ENCODE measurements around the gene GJA4. TPM values are rescaled to one million over a fixed set of nuclear protein-coding genes. Genes with fewer than 3 reads are reported as not detected.

The GJA4 gene
- polyA plus RNA-seq, 1 of the 3 experiments (the other 2 are of a cell fraction): not detected

DNA sequence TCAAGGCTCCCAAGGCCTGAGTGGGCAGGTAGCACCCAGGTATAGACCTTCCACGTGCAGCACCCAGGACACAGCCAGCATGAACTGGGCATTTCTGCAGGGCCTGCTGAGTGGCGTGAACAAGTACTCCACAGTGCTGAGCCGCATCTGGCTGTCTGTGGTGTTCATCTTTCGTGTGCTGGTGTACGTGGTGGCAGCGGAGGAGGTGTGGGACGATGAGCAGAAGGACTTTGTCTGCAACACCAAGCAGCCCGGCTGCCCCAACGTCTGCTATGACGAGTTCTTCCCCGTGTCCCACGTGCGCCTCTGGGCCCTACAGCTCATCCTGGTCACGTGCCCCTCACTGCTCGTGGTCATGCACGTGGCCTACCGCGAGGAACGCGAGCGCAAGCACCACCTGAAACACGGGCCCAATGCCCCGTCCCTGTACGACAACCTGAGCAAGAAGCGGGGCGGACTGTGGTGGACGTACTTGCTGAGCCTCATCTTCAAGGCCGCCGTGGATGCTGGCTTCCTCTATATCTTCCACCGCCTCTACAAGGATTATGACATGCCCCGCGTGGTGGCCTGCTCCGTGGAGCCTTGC, 31.5 kb upstream of the GJA4 start:
- POLR2A ChIA-PET: no interaction called here
- Histone ChIP-seq H3K4me2 (no peak overlapping the region), H3K27me3 (ENCODE audit: insufficient read depth) (no peaks in the 10 kb centered on the region), H3K4me1 (ENCODE audit: control insufficient read depth in 1 of 2, insufficient read depth in 2 of 2, low read depth in 1 of 2, low read length in 1 of 2) (no peaks in the 10 kb centered on the region), H3K4me3 (ENCODE audit: low read depth in 2 of 2, low read length in 1 of 2) (no peak overlapping the region), H3K9ac (no peak overlapping the region), H2AFZ (ENCODE audit: low read depth) (no peak overlapping the region), H3K79me2 (ENCODE audit: insufficient read depth) (no peaks in the 10 kb centered on the region), H4K20me1 (ENCODE audit: insufficient read depth) (no peaks in the 10 kb centered on the region), H3K36me3 (replicated peaks in 1 of 2; ENCODE audit: control insufficient read depth in 1 of 2, insufficient read depth in 2 of 2, low read length in 1 of 2) (no peaks in the 10 kb centered on the region), H3K9me3 (no peaks in the 10 kb centered on the region), H3K27ac (ENCODE audit: low read depth in 2 of 2, low read length in 1 of 2) (no peak overlapping the region), H3F3A (replicated peaks; ENCODE audit: insufficient read depth) (no peaks in the 10 kb centered on the region), H3K9me2 (no peaks in the 10 kb centered on the region)
- no peak for DNase-seq
- CTCF ChIA-PET: no interaction called here
- WGBS (ENCODE audit: low lambda C conversion rate): 75% methylated on average over 21 of the region's 33 CpGs
- TF ChIP-seq PBX3 (IDR thresholded peaks at IDR 0.05) (no peak), TCF12 (IDR thresholded peaks at IDR 0.05) (no peak), TEAD4 (IDR thresholded peaks at IDR 0.05; ENCODE audit: borderline replicate concordance, insufficient read depth) (no peak), GATA2 (CRISPR knock-in tag; IDR thresholded peaks at IDR 0.05) (no peak), TAF1 (IDR thresholded peaks at IDR 0.05; ENCODE audit: borderline replicate concordance, low read depth, low read length) (no peak), POLR2AphosphoS5 (IDR thresholded peaks at IDR 0.05; ENCODE audit: low read depth, low read length) (no peak)

- CTCF ChIA-PET: no interaction called here
- H3K9ac ChIP-seq: no peak overlapping the region
- H3K36me3 ChIP-seq (replicated peaks in 1 of 2; ENCODE audit: control insufficient read depth in 1 of 2, insufficient read depth in 2 of 2, low read length in 1 of 2): no peaks in the 10 kb centered on the region
- H3K27me3 ChIP-seq (ENCODE audit: insufficient read depth): no peaks in the 10 kb centered on the region
- no peak overlapping the region for H2AFZ ChIP-seq (ENCODE audit: low read depth)
- no peak overlapping the region for H3K4me2 ChIP-seq
- WGBS (ENCODE audit: low lambda C conversion rate): 39% methylated on average over 6 of the region's 13 CpGs
- H3K9me3 ChIP-seq: no peaks in the 10 kb centered on the region
- H3K27ac ChIP-seq (ENCODE audit: low read depth in 2 of 2, low read length in 1 of 2): no peak overlapping the region
- POLR2A ChIA-PET: no interaction called here
- no peaks in the 10 kb centered on the region for H3F3A ChIP-seq (replicated peaks; ENCODE audit: insufficient read depth)
- no peaks in the 10 kb centered on the region for H3K9me2 ChIP-seq
- H3K4me3 ChIP-seq (ENCODE audit: low read depth in 2 of 2, low read length in 1 of 2): no peak overlapping the region
- no peaks in the 10 kb centered on the region for H3K4me1 ChIP-seq (ENCODE audit: control insufficient read depth in 1 of 2, insufficient read depth in 2 of 2, low read depth in 1 of 2, low read length in 1 of 2)
- no peak for TF ChIP-seq YY1 (IDR thresholded peaks at IDR 0.05; ENCODE audit: low read depth)
- no peak for TF ChIP-seq RCOR1 (IDR thresholded peaks at IDR 0.05; ENCODE audit: low read length)
- no peak for TF ChIP-seq RAD21 (IDR thresholded peaks at IDR 0.05; ENCODE audit: low read length)
- TF ChIP-seq, protein P1, sequence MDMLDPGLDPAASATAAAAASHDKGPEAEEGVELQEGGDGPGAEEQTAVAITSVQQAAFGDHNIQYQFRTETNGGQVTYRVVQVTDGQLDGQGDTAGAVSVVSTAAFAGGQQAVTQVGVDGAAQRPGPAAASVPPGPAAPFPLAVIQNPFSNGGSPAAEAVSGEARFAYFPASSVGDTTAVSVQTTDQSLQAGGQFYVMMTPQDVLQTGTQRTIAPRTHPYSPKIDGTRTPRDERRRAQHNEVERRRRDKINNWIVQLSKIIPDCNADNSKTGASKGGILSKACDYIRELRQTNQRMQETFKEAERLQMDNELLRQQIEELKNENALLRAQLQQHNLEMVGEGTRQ (IDR thresholded peaks at IDR 0.05; ENCODE audit: borderline replicate concordance, low read depth, low read length): no peak
- TF ChIP-seq JUND (IDR thresholded peaks at IDR 0.05): no peak
- TF ChIP-seq MEF2A (IDR thresholded peaks at IDR 0.05; ENCODE audit: borderline replicate concordance, low read depth): no peak
- no peak for TF ChIP-seq RFX5 (IDR thresholded peaks at IDR 0.05; ENCODE audit: low read length)
- TF ChIP-seq, protein P2, sequence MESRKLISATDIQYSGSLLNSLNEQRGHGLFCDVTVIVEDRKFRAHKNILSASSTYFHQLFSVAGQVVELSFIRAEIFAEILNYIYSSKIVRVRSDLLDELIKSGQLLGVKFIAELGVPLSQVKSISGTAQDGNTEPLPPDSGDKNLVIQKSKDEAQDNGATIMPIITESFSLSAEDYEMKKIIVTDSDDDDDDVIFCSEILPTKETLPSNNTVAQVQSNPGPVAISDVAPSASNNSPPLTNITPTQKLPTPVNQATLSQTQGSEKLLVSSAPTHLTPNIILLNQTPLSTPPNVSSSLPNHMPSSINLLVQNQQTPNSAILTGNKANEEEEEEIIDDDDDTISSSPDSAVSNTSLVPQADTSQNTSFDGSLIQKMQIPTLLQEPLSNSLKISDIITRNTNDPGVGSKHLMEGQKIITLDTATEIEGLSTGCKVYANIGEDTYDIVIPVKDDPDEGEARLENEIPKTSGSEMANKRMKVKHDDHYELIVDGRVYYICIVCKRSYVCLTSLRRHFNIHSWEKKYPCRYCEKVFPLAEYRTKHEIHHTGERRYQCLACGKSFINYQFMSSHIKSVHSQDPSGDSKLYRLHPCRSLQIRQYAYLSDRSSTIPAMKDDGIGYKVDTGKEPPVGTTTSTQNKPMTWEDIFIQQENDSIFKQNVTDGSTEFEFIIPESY (IDR thresholded peaks at IDR 0.05; ENCODE audit: borderline replicate concordance, low read depth): no peak
- TF ChIP-seq GABPA (IDR thresholded peaks at IDR 0.05; ENCODE audit: low read depth): no peak
- no peak for TF ChIP-seq ELF1 (IDR thresholded peaks at IDR 0.05)
- no peak for TF ChIP-seq EP300 (IDR thresholded peaks at IDR 0.05; ENCODE audit: borderline replicate concordance in 1 of 2, low read depth in 1 of 2, low read length in 1 of 2)
- TF ChIP-seq NFIC (IDR thresholded peaks at IDR 0.05; ENCODE audit: borderline replicate concordance): no peak
- no peak for TF ChIP-seq TEAD4 (IDR thresholded peaks at IDR 0.05; ENCODE audit: borderline replicate concordance, insufficient read depth)
- no peak for TF ChIP-seq MAX (IDR thresholded peaks at IDR 0.05; ENCODE audit: low read depth)
- TF ChIP-seq FOXJ3 (CRISPR knock-in tag; IDR thresholded peaks at IDR 0.05): no peak
- no peak for TF ChIP-seq FOSL2 (IDR thresholded peaks at IDR 0.05; ENCODE audit: borderline replicate concordance, low read depth)
- TF ChIP-seq NRF1 (IDR thresholded peaks at IDR 0.05; ENCODE audit: low read depth, low read length): no peak
- TF ChIP-seq IRF3 (IDR thresholded peaks at IDR 0.05; ENCODE audit: low read depth, low read length): no peak
- no peak for TF ChIP-seq SIN3A (IDR thresholded peaks at IDR 0.05; ENCODE audit: borderline replicate concordance, low read depth, low read length)
- no peaks in the 10 kb centered on the region for H3K79me2 ChIP-seq (ENCODE audit: insufficient read depth)
- H4K20me1 ChIP-seq (ENCODE audit: insufficient read depth): no peaks in the 10 kb centered on the region
- DNase-seq: no peak
Measured at GRCh38 chr1:34761776-34762307, 31.0 kb upstream of the GJA4 start.
